MCF 10A (cell line): ENCODE results near the gene TEC. TPM values are rescaled to one million over a fixed set of nuclear protein-coding genes. Genes with fewer than 3 reads are reported as not detected.
"Not testable (repeated sequence)": the region's sequence is repeated elsewhere in the genome, so short reads cannot be mapped to it uniquely, and the experiment has no call there.

ENCODE experiments used
- BruUV-seq: library from RNA; stranded (reverse); fragments of 400-500 nt; replicated peaks from 2 replicates; lab custom pipeline; 2021; lab: Mats Ljungman, UMichigan
- CTCF ChIA-PET: fragments of 300-600 bp; sonication (Branson Sonifier 250); formaldehyde crosslinking; extraction: SDS; loops from one replicate; lab custom pipeline; 2021; ENCODE audit warnings: antibody characterized with exemption, inconsistent platforms; lab: Yijun Ruan, JAX
- POLR2A ChIA-PET: fragments of 300-600, 350-650 bp; sonication (Branson Sonifier 250); formaldehyde crosslinking; extraction: SDS; loops from one replicate; lab custom pipeline; 2020; ENCODE audit warnings: antibody characterized with exemption, inconsistent platforms; lab: Yijun Ruan, JAX
- DNase-seq: peaks from one replicate; pipeline ENCODE4 v3.0.0-alpha.2; 2018; ENCODE audit not compliant: unreplicated experiment
- H3K27ac Mint-ChIP-seq: one replicate; pipeline ENCODE4 v1.8.0; 2022; ENCODE audit warnings: mild to moderate bottlenecking, low read depth, mixed read lengths; ENCODE audit not compliant: unreplicated experiment
- H3K27me3 Mint-ChIP-seq: one replicate; pipeline ENCODE4 v1.8.0; 2022; ENCODE audit warnings: mixed read lengths; ENCODE audit not compliant: insufficient read depth, unreplicated experiment
- H3K36me3 Mint-ChIP-seq: one replicate; pipeline ENCODE4 v1.8.0; 2022; ENCODE audit warnings: mild to moderate bottlenecking, moderate library complexity, mixed read lengths; ENCODE audit not compliant: insufficient read depth, unreplicated experiment
- H3K4me1 Mint-ChIP-seq: one replicate; pipeline ENCODE4 v1.8.0; 2022; ENCODE audit warnings: mixed read lengths; ENCODE audit not compliant: insufficient read depth, unreplicated experiment
- H3K4me3 Mint-ChIP-seq: one replicate; pipeline ENCODE4 v1.8.0; 2022; ENCODE audit warnings: mild to moderate bottlenecking, moderate library complexity, mixed read lengths; ENCODE audit not compliant: unreplicated experiment
- H3K9me3 Mint-ChIP-seq: one replicate; pipeline ENCODE4 v1.8.0; 2022; ENCODE audit warnings: mixed read lengths; ENCODE audit not compliant: unreplicated experiment
- CTCF ChIP-seq: fragments of 200-600 bp; IDR thresholded peaks from one replicate; pipeline ENCODE4 v1.8.0; 2022; ENCODE audit warnings: antibody characterized with exemption, mild to moderate bottlenecking; ENCODE audit not compliant: unreplicated experiment
- intact Hi-C: fragments of 100-400 bp; cut with micrococcal nuclease; formaldehyde crosslinking; loops from 2 replicates; pipeline ENCODE4 v1.14.1; 2022
- total RNA-seq: library from RNA; stranded (reverse); gene quantifications from 2 replicates; pipeline ENCODE4 v1.2.3, GENCODE V29; 2022

TEC gene
- total RNA-seq, 1 experiment from 2014 or later: 1.1 TPM

GRCh38 chr4:48290146-48290772 is 20.6 kb upstream of the TEC start:
- Mint-ChIP-seq H3K4me3 (no peak overlapping the region), H3K27ac (no peak overlapping the region), H3K36me3 (no peaks in the 10 kb centered on the region), H3K9me3 (no peaks in the 10 kb centered on the region), H3K4me1 (no peaks in the 10 kb centered on the region), H3K27me3 (no peaks in the 10 kb centered on the region)
- peak; percentile 55 for DNase-seq
- TF ChIP-seq CTCF: peak; percentile 67
- CTCF ChIA-PET: interaction anchor here (0.6 to 2.1 kb wide), 11 partner anchors 9 to 162 kb away, joined by 3 to 10 read pairs (median 3); no protein-coding TSS in a partner anchor
- BruUV-seq: no TSS peak
- POLR2A ChIA-PET: interaction anchor here (1.0 to 1.4 kb wide), 2 partner anchors 21 to 163 kb away, joined by 3 to 4 read pairs; no protein-coding TSS in a partner anchor
- intact Hi-C loops: loop anchor here (5.0 kb wide), 1 partner anchor 163 kb away; no protein-coding TSS in a partner anchor

- POLR2A ChIA-PET: not testable (repeated sequence)
- peaks cover 35% of the 10 kb centered on the region for H3K27me3 Mint-ChIP-seq
Measured at GRCh38 chr4:48286060-48286459, 16.4 kb upstream of the TEC start.

GRCh38 chr4:48285640-48286039 is 16.0 kb upstream of the TEC start:
- BruUV-seq, DNase-seq, H3K36me3 Mint-ChIP-seq, H3K4me3 Mint-ChIP-seq, CTCF ChIA-PET, H3K27ac Mint-ChIP-seq, intact Hi-C loops, POLR2A ChIA-PET, H3K4me1 Mint-ChIP-seq: not testable (repeated sequence)
- H3K9me3 Mint-ChIP-seq: peaks cover 15% of the 10 kb centered on the region
- H3K27me3 Mint-ChIP-seq: peaks cover 39% of the 10 kb centered on the region

More at GRCh38 chr4:48286060-48286459, 16.4 kb upstream of the TEC start:
- intact Hi-C loops, BruUV-seq, H3K4me1 Mint-ChIP-seq, DNase-seq, H3K27ac Mint-ChIP-seq, H3K4me3 Mint-ChIP-seq, CTCF ChIA-PET, H3K36me3 Mint-ChIP-seq: not testable (repeated sequence)
- H3K9me3 Mint-ChIP-seq: peaks cover 15% of the 10 kb centered on the region

GRCh38 chr4:48275686-48276085 is 6.0 kb upstream of the TEC start:
- H3K9me3 Mint-ChIP-seq: no peaks in the 10 kb centered on the region
- H3K36me3 Mint-ChIP-seq: no peaks in the 10 kb centered on the region
- POLR2A ChIA-PET: no interaction called here
- intact Hi-C loops: loop anchor here (1.0 kb wide), 1 partner anchor 147 kb away; no protein-coding TSS in a partner anchor
- CTCF ChIA-PET: interaction anchor here (0.5 to 1.8 kb wide), 9 partner anchors 9 to 687 kb away, joined by 3 to 10 read pairs (median 4); no protein-coding TSS in a partner anchor
- no peak for DNase-seq
- no peak overlapping the region for H3K4me3 Mint-ChIP-seq
- peaks cover 3% of the 10 kb centered on the region for H3K27me3 Mint-ChIP-seq
- BruUV-seq: no TSS peak
- no peaks in the 10 kb centered on the region for H3K4me1 Mint-ChIP-seq
- no peak for TF ChIP-seq CTCF
- no peak overlapping the region for H3K27ac Mint-ChIP-seq

- Mint-ChIP-seq H3K27ac (no peak overlapping the region), H3K36me3 (no peaks in the 10 kb centered on the region), H3K4me1 (no peaks in the 10 kb centered on the region), H3K9me3 (no peaks in the 10 kb centered on the region), H3K27me3 (no peaks in the 10 kb centered on the region), H3K4me3 (no peak overlapping the region)
- no TSS peak for BruUV-seq
- TF ChIP-seq CTCF: peak; percentile 63
- CTCF ChIA-PET: interaction anchor here (0.5 to 1.8 kb wide), 9 partner anchors 15 to 688 kb away, joined by 3 to 10 read pairs (median 4); no protein-coding TSS in a partner anchor
- DNase-seq: peak; percentile 57
- POLR2A ChIA-PET: no interaction called here
- intact Hi-C loops: loop anchor here (1.0 kb wide), 1 partner anchor 147 kb away; no protein-coding TSS in a partner anchor
Measured at GRCh38 chr4:48275247-48275646, 5.6 kb upstream of the TEC start.
